Measurements from ENCODE around the gene ATF7.

The ATF7 gene

GRCh38 chr12:53506450-53506785 is 119.8 kb downstream of the ATF7 start:
- no peaks in the 10 kb centered on the region for H3K27me3 Mint-ChIP-seq
- H3K36me3 Mint-ChIP-seq = peaks cover 33 to 45% of the 10 kb centered on the region in 2 donors
- H3K4me3 Mint-ChIP-seq = no peak overlapping the region
- no peak overlapping the region for H3K27ac Mint-ChIP-seq
- H3K9me3 Mint-ChIP-seq = peaks cover 0 to 4% of the 10 kb centered on the region in 2 donors
- peaks cover 23 to 38% of the 10 kb centered on the region in 2 donors for H3K4me1 Mint-ChIP-seq
- ATAC-seq (replicated peaks) = no peak
- DNase-seq = no peak

- Mint-ChIP-seq H3K36me3 (peaks cover 31 to 44% of the 10 kb centered on the region in 2 donors), H3K27ac (peak overlapping the region; percentile 83), H3K4me3 (no peak overlapping the region), H3K9me3 (peaks cover 0 to 4% of the 10 kb centered on the region in 2 donors), H3K4me1 (peaks cover 23 to 38% of the 10 kb centered on the region in 2 donors), H3K27me3 (no peaks in the 10 kb centered on the region)
- no peak for ATAC-seq (replicated peaks)
- no peak for DNase-seq
Observed at GRCh38 chr12:53505555-53506449, 120.4 kb downstream of the ATF7 start.

GRCh38 chr12:53505086-53505485 is 121.1 kb downstream of the ATF7 start:
- peaks cover 24 to 41% of the 10 kb centered on the region in 2 donors for H3K4me1 Mint-ChIP-seq
- H3K27me3 Mint-ChIP-seq = no peaks in the 10 kb centered on the region
- no peak for ATAC-seq (replicated peaks)
- H3K36me3 Mint-ChIP-seq = peaks cover 30 to 44% of the 10 kb centered on the region in 2 donors
- H3K9me3 Mint-ChIP-seq = peaks cover 0 to 4% of the 10 kb centered on the region in 2 donors
- DNase-seq = no peak
- H3K27ac Mint-ChIP-seq = peak overlapping the region; percentile 37
- peak overlapping the region in 1 of 2 donors; percentile 12 for H3K4me3 Mint-ChIP-seq

GRCh38 chr12:53504004-53504920 is 121.9 kb downstream of the ATF7 start:
- ATAC-seq (replicated peaks) = no peak
- H3K36me3 Mint-ChIP-seq = peaks cover 30 to 44% of the 10 kb centered on the region in 2 donors
- peaks cover 28 to 46% of the 10 kb centered on the region in 2 donors for H3K4me1 Mint-ChIP-seq
- peak overlapping the region in 1 of 2 donors; percentile 12 for H3K4me3 Mint-ChIP-seq
- H3K27ac Mint-ChIP-seq = peak overlapping the region; percentile 37
- no peak for DNase-seq
- H3K9me3 Mint-ChIP-seq = peaks cover 0 to 4% of the 10 kb centered on the region in 2 donors
- no peaks in the 10 kb centered on the region for H3K27me3 Mint-ChIP-seq

DNA sequence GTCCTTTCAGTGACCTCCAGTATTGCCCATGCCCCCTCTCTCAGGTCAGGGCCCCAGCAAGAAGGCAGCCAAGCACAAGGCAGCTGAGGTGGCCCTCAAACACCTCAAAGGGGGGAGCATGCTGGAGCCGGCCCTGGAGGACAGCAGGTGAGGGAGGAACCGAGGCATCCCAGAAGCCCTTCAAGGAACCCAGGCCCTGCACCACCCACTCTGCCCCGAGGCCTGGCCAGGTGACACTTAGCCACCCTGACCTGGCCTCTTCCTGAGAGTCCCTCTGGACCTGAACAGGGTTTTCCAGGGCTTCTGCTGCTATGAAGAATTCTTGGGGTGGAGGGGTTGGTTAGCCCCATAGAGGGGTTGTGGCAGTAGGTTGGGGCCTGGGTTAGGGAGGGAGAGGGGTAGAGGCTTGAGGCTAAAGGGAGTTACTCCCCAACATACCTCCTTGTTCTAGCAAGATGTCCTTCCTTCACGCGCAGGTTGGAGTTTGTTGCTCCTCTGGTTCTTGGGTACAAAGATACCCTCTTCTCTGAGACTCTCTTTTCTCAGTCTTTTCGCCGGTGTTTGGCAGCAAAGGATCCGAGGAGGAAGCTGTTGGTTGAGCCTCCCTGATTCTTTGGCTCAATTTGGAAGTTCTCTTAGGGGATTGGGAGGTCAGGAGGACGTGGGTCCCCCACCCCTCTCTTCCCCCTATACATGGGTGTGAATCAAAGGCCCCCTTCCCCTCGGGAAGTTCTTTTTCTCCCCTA is 123.0 kb downstream of the ATF7 start:
- peak overlapping the region in 1 of 2 donors; percentile 2 for H3K4me3 Mint-ChIP-seq
- no peaks in the 10 kb centered on the region for H3K27me3 Mint-ChIP-seq
- H3K9me3 Mint-ChIP-seq = peaks cover 0 to 4% of the 10 kb centered on the region in 2 donors
- peaks cover 33 to 51% of the 10 kb centered on the region in 2 donors for H3K4me1 Mint-ChIP-seq
- no peak for DNase-seq
- ATAC-seq (replicated peaks) = no peak
- peak overlapping the region; percentile 5 for H3K27ac Mint-ChIP-seq
- H3K36me3 Mint-ChIP-seq = peaks cover 28 to 41% of the 10 kb centered on the region in 2 donors

- no peaks in the 10 kb centered on the region for H3K27me3 Mint-ChIP-seq
Observed at GRCh38 chr12:53502331-53502730, 123.9 kb downstream of the ATF7 start.

GRCh38 chr12:53501615-53502181 is 124.5 kb downstream of the ATF7 start:
- Mint-ChIP-seq H3K27me3 (no peaks in the 10 kb centered on the region), H3K27ac (peak overlapping the region; percentile 99), H3K4me3 (peak overlapping the region; percentile 85 to 86), H3K36me3 (peaks cover 20 to 31% of the 10 kb centered on the region in 2 donors), H3K4me1 (peaks cover 32 to 54% of the 10 kb centered on the region in 2 donors), H3K9me3 (peaks cover 0 to 4% of the 10 kb centered on the region in 2 donors)
- no peak for ATAC-seq (replicated peaks)
- no peak for DNase-seq

More at GRCh38 chr12:53502331-53502730, 123.9 kb downstream of the ATF7 start:
- ATAC-seq (replicated peaks) = no peak
- Mint-ChIP-seq H3K36me3 (peaks cover 23 to 38% of the 10 kb centered on the region in 2 donors), H3K27ac (no peak overlapping the region), H3K9me3 (peaks cover 0 to 4% of the 10 kb centered on the region in 2 donors), H3K4me3 (peak overlapping the region; percentile 85 to 86), H3K4me1 (peaks cover 32 to 54% of the 10 kb centered on the region in 2 donors)
- no peak for DNase-seq

DNA sequence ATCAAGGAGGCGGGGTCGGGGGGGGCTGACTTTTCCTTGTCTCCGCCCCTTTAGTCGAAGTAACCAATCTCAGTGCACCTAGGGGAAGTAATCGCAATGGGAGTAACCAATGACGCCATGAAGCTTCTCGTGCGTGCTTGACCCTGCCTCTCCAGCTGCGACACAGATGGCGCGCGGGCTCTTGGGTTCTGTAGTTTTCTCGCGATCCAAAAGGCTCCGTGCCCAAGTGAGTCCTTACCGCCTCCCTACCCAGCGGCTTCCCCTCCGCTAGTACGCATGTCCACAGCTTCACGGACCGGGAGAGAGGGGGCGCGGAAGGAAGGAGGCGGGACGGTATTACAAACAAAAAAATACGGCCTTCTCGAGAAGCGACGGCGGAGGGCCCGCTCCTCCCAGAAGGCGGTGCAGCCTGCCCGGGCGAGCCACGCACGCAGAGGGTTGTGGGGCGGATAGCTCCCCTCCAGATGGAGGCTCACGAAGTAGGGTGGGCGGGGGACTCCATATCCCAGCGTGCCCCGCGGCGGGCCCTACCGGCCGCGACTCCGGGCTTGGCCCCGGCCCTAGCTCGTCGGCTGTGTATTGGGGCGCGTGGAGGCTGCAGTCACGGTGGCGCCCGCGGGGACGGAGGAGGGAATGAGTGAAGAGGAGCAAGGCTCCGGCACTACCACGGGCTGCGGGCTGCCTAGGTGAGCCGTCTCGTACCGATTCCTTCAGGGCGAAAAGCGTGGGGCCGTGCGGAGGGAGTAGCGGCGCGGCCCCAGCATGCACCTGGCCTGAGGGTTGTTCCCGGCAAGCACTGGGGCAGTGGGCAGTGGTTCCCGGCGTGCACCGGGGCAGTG is 125.2 kb downstream of the ATF7 start, which contains the start of gene TARBP2:
Gene TARBP2 (plus strand): TSS at position 508 of the 839 bp plus-strand sequence. CDS start 126 bp downstream, at position 634.
- H3K36me3 Mint-ChIP-seq = peaks cover 20 to 31% of the 10 kb centered on the region in 2 donors
- H3K9me3 Mint-ChIP-seq = peaks cover 0 to 4% of the 10 kb centered on the region in 2 donors
- DNase-seq (peak; percentile 96), ATAC-seq (replicated peaks) (peak; percentile 82 to 84)
- peaks cover 32 to 54% of the 10 kb centered on the region in 2 donors for H3K4me1 Mint-ChIP-seq
- H3K4me3 Mint-ChIP-seq = peak within 1 kb of the TSS; percentile 85 to 86
- H3K27me3 Mint-ChIP-seq = no peaks in the 10 kb centered on the region
- peak within 1 kb of the TSS; percentile 99 for H3K27ac Mint-ChIP-seq

- peak overlapping the region; percentile 99 for H3K27ac Mint-ChIP-seq
- peaks cover 0 to 4% of the 10 kb centered on the region in 2 donors for H3K9me3 Mint-ChIP-seq
- H3K36me3 Mint-ChIP-seq = peaks cover 12 to 25% of the 10 kb centered on the region in 2 donors
- peaks cover 28 to 51% of the 10 kb centered on the region in 2 donors for H3K4me1 Mint-ChIP-seq
- H3K4me3 Mint-ChIP-seq = peak overlapping the region; percentile 85 to 86
- no peak for ATAC-seq (replicated peaks)
- H3K27me3 Mint-ChIP-seq = no peaks in the 10 kb centered on the region
- no peak for DNase-seq
Observed at GRCh38 chr12:53500142-53500775, 125.9 kb downstream of the ATF7 start.

- peak; percentile 54 for DNase-seq
- peaks cover 7 to 19% of the 10 kb centered on the region in 2 donors for H3K36me3 Mint-ChIP-seq
- no peaks in the 10 kb centered on the region for H3K27me3 Mint-ChIP-seq
- ATAC-seq (replicated peaks) = no peak
- peaks cover 0 to 4% of the 10 kb centered on the region in 2 donors for H3K9me3 Mint-ChIP-seq
- H3K4me1 Mint-ChIP-seq = peaks cover 25 to 43% of the 10 kb centered on the region in 2 donors
- peak within 1 kb of the TSS; percentile 85 to 86 for H3K4me3 Mint-ChIP-seq
- peak within 1 kb of the TSS; percentile 99 for H3K27ac Mint-ChIP-seq
Observed at GRCh38 chr12:53499266-53500141, 126.7 kb downstream of the ATF7 start, which contains the start of gene MAP3K12. Gene MAP3K12, minus strand, starts transcription at chr12:53499458. Its CDS starts 12,067 bp downstream, at chr12:53487391.

DNA sequence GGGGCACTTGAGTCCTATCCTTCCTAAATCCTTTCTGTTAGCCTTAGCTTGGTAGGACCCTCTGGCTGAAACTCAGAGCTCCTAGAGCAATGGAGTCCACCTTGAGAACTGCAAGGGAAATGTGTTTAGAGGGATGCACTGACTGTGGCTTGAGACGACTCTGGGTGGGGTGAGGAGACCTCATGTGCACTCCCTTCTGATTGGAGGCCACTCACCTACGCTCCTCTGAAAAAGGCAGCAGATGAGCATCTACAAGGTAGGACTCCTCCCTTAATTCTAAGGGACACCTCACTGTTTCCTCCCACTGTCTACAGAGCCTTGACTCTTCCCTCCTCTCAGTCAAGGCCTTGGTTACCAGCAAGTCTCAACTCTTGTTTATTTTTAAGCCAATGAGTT is 127.9 kb downstream of the ATF7 start:
- Mint-ChIP-seq H3K4me3 (peak overlapping the region; percentile 85 to 86), H3K27me3 (no peaks in the 10 kb centered on the region), H3K4me1 (peaks cover 28 to 49% of the 10 kb centered on the region in 2 donors), H3K27ac (peak overlapping the region; percentile 89), H3K9me3 (peaks cover 0 to 4% of the 10 kb centered on the region in 2 donors), H3K36me3 (peaks cover 4 to 7% of the 10 kb centered on the region in 2 donors)
- ATAC-seq (replicated peaks) (no peak), DNase-seq (no peak)

All from stimulated activated naive B cell treated with anti-CD40 and anti-IgM and Interleukin-4, amounts not matched to agents 10 μg/mL and 1 μg/mL and 100 μg/mL, for 72 hours (primary cell).